ENCODE data around the gene SYT17.
"Not testable (repeated sequence)": the region's sequence is repeated elsewhere in the genome, so short reads cannot be mapped to it uniquely, and the experiment has no call there.

The SYT17 gene

GRCh38 chr16:19183187-19183586, 15.1 kb downstream of the SYT17 start:
- Histone ChIP-seq H3K9me3 (ENCODE audit: control insufficient read depth, low read length) (no peaks in the 10 kb centered on the region), H3K36me3 (ENCODE audit: control insufficient read depth, insufficient read depth, low read length) (no peaks in the 10 kb centered on the region), H3K4me3 (ENCODE audit: insufficient read depth, low read depth, low read length, poor library complexity, severe bottlenecking) (no peak overlapping the region), H3K27ac (ENCODE audit: insufficient read depth, low read length, poor library complexity, severe bottlenecking) (no peak overlapping the region), H3K27me3 (replicated peaks; ENCODE audit: control insufficient read depth, insufficient read depth, low read length, poor library complexity, severe bottlenecking) (peaks cover 4% of the 10 kb centered on the region), H3K4me1 (ENCODE audit: control insufficient read depth, insufficient read depth, low read length, poor library complexity, severe bottlenecking) (no peaks in the 10 kb centered on the region)
- no peak for DNase-seq

GRCh38 chr16:19184823-19185509, 16.9 kb downstream of the SYT17 start:
- no peaks in the 10 kb centered on the region for H3K27me3 ChIP-seq (replicated peaks; ENCODE audit: control insufficient read depth, insufficient read depth, low read length, poor library complexity, severe bottlenecking)
- no peaks in the 10 kb centered on the region for H3K9me3 ChIP-seq (ENCODE audit: control insufficient read depth, low read length)
- no peak overlapping the region for H3K27ac ChIP-seq (ENCODE audit: insufficient read depth, low read length, poor library complexity, severe bottlenecking)
- no peaks in the 10 kb centered on the region for H3K36me3 ChIP-seq (ENCODE audit: control insufficient read depth, insufficient read depth, low read length)
- no peaks in the 10 kb centered on the region for H3K4me1 ChIP-seq (ENCODE audit: control insufficient read depth, insufficient read depth, low read length, poor library complexity, severe bottlenecking)
- no peak for DNase-seq
- no peak overlapping the region for H3K4me3 ChIP-seq (ENCODE audit: insufficient read depth, low read depth, low read length, poor library complexity, severe bottlenecking)

GRCh38 chr16:19185510-19185851, 17.4 kb downstream of the SYT17 start:
- no peak overlapping the region for H3K4me3 ChIP-seq (ENCODE audit: insufficient read depth, low read depth, low read length, poor library complexity, severe bottlenecking)
- H3K27ac ChIP-seq (ENCODE audit: insufficient read depth, low read length, poor library complexity, severe bottlenecking) = no peak overlapping the region
- no peaks in the 10 kb centered on the region for H3K36me3 ChIP-seq (ENCODE audit: control insufficient read depth, insufficient read depth, low read length)
- DNase-seq = no peak
- H3K4me1 ChIP-seq (ENCODE audit: control insufficient read depth, insufficient read depth, low read length, poor library complexity, severe bottlenecking) = no peaks in the 10 kb centered on the region
- no peaks in the 10 kb centered on the region for H3K9me3 ChIP-seq (ENCODE audit: control insufficient read depth, low read length)
- H3K27me3 ChIP-seq (replicated peaks; ENCODE audit: control insufficient read depth, insufficient read depth, low read length, poor library complexity, severe bottlenecking) = no peaks in the 10 kb centered on the region

GRCh38 chr16:19186408-19186807, 18.4 kb downstream of the SYT17 start:
- no peaks in the 10 kb centered on the region for H3K27me3 ChIP-seq (replicated peaks; ENCODE audit: control insufficient read depth, insufficient read depth, low read length, poor library complexity, severe bottlenecking)
- H3K9me3 ChIP-seq (ENCODE audit: control insufficient read depth, low read length) = no peaks in the 10 kb centered on the region
- no peak for DNase-seq
- no peak overlapping the region for H3K4me3 ChIP-seq (ENCODE audit: insufficient read depth, low read depth, low read length, poor library complexity, severe bottlenecking)
- H3K27ac ChIP-seq (ENCODE audit: insufficient read depth, low read length, poor library complexity, severe bottlenecking) = no peak overlapping the region
- no peaks in the 10 kb centered on the region for H3K36me3 ChIP-seq (ENCODE audit: control insufficient read depth, insufficient read depth, low read length)
- no peaks in the 10 kb centered on the region for H3K4me1 ChIP-seq (ENCODE audit: control insufficient read depth, insufficient read depth, low read length, poor library complexity, severe bottlenecking)

GRCh38 chr16:19187961-19188360, 19.9 kb downstream of the SYT17 start:
- H3K4me3 ChIP-seq (ENCODE audit: insufficient read depth, low read depth, low read length, poor library complexity, severe bottlenecking); H3K27ac ChIP-seq (ENCODE audit: insufficient read depth, low read length, poor library complexity, severe bottlenecking); H3K9me3 ChIP-seq (ENCODE audit: control insufficient read depth, low read length); H3K4me1 ChIP-seq (ENCODE audit: control insufficient read depth, insufficient read depth, low read length, poor library complexity, severe bottlenecking); H3K36me3 ChIP-seq (ENCODE audit: control insufficient read depth, insufficient read depth, low read length); DNase-seq; H3K27me3 ChIP-seq (replicated peaks; ENCODE audit: control insufficient read depth, insufficient read depth, low read length, poor library complexity, severe bottlenecking): not testable (repeated sequence)

- Histone ChIP-seq H3K4me1 (ENCODE audit: control insufficient read depth, insufficient read depth, low read length, poor library complexity, severe bottlenecking) (no peaks in the 10 kb centered on the region), H3K9me3 (ENCODE audit: control insufficient read depth, low read length) (no peaks in the 10 kb centered on the region), H3K27me3 (replicated peaks; ENCODE audit: control insufficient read depth, insufficient read depth, low read length, poor library complexity, severe bottlenecking) (no peaks in the 10 kb centered on the region), H3K36me3 (ENCODE audit: control insufficient read depth, insufficient read depth, low read length) (no peaks in the 10 kb centered on the region), H3K4me3 (ENCODE audit: insufficient read depth, low read depth, low read length, poor library complexity, severe bottlenecking) (no peak overlapping the region), H3K27ac (ENCODE audit: insufficient read depth, low read length, poor library complexity, severe bottlenecking) (no peak overlapping the region)
- no peak for DNase-seq
These were observed 20.4 kb downstream of the SYT17 start for GRCh38 chr16:19188406-19188805.

- H3K9me3 ChIP-seq (ENCODE audit: control insufficient read depth, low read length) = no peaks in the 10 kb centered on the region
- H3K27ac ChIP-seq (ENCODE audit: insufficient read depth, low read length, poor library complexity, severe bottlenecking) = no peak overlapping the region
- H3K27me3 ChIP-seq (replicated peaks; ENCODE audit: control insufficient read depth, insufficient read depth, low read length, poor library complexity, severe bottlenecking) = no peaks in the 10 kb centered on the region
- H3K4me1 ChIP-seq (ENCODE audit: control insufficient read depth, insufficient read depth, low read length, poor library complexity, severe bottlenecking) = no peaks in the 10 kb centered on the region
- no peak overlapping the region for H3K4me3 ChIP-seq (ENCODE audit: insufficient read depth, low read depth, low read length, poor library complexity, severe bottlenecking)
- no peaks in the 10 kb centered on the region for H3K36me3 ChIP-seq (ENCODE audit: control insufficient read depth, insufficient read depth, low read length)
- no peak for DNase-seq
These were observed 24.8 kb downstream of the SYT17 start for GRCh38 chr16:19192865-19193264.

- no peak overlapping the region for H3K27ac ChIP-seq (ENCODE audit: insufficient read depth, low read length, poor library complexity, severe bottlenecking)
- no peaks in the 10 kb centered on the region for H3K36me3 ChIP-seq (ENCODE audit: control insufficient read depth, insufficient read depth, low read length)
- no peaks in the 10 kb centered on the region for H3K27me3 ChIP-seq (replicated peaks; ENCODE audit: control insufficient read depth, insufficient read depth, low read length, poor library complexity, severe bottlenecking)
- no peaks in the 10 kb centered on the region for H3K4me1 ChIP-seq (ENCODE audit: control insufficient read depth, insufficient read depth, low read length, poor library complexity, severe bottlenecking)
- no peak for DNase-seq
- H3K9me3 ChIP-seq (ENCODE audit: control insufficient read depth, low read length) = peaks cover 4% of the 10 kb centered on the region
- no peak overlapping the region for H3K4me3 ChIP-seq (ENCODE audit: insufficient read depth, low read depth, low read length, poor library complexity, severe bottlenecking)
These were observed 28.8 kb downstream of the SYT17 start for GRCh38 chr16:19196871-19197270.

GRCh38 chr16:19203374-19203966, 35.4 kb downstream of the SYT17 start:
- Histone ChIP-seq H3K27me3 (replicated peaks; ENCODE audit: control insufficient read depth, insufficient read depth, low read length, poor library complexity, severe bottlenecking) (no peaks in the 10 kb centered on the region), H3K36me3 (ENCODE audit: control insufficient read depth, insufficient read depth, low read length) (no peaks in the 10 kb centered on the region), H3K27ac (ENCODE audit: insufficient read depth, low read length, poor library complexity, severe bottlenecking) (no peak overlapping the region), H3K4me3 (ENCODE audit: insufficient read depth, low read depth, low read length, poor library complexity, severe bottlenecking) (no peak overlapping the region), H3K9me3 (ENCODE audit: control insufficient read depth, low read length) (peaks cover 4% of the 10 kb centered on the region), H3K4me1 (ENCODE audit: control insufficient read depth, insufficient read depth, low read length, poor library complexity, severe bottlenecking) (no peaks in the 10 kb centered on the region)
- DNase-seq = no peak

- Histone ChIP-seq H3K9me3 (ENCODE audit: control insufficient read depth, low read length) (no peaks in the 10 kb centered on the region), H3K36me3 (ENCODE audit: control insufficient read depth, insufficient read depth, low read length) (no peaks in the 10 kb centered on the region), H3K27me3 (replicated peaks; ENCODE audit: control insufficient read depth, insufficient read depth, low read length, poor library complexity, severe bottlenecking) (no peaks in the 10 kb centered on the region), H3K27ac (ENCODE audit: insufficient read depth, low read length, poor library complexity, severe bottlenecking) (no peak overlapping the region), H3K4me1 (ENCODE audit: control insufficient read depth, insufficient read depth, low read length, poor library complexity, severe bottlenecking) (no peaks in the 10 kb centered on the region), H3K4me3 (ENCODE audit: insufficient read depth, low read depth, low read length, poor library complexity, severe bottlenecking) (no peak overlapping the region)
- no peak for DNase-seq
These were observed 42.4 kb downstream of the SYT17 start for GRCh38 chr16:19210280-19210924.

Data from effector memory CD4-positive, alpha-beta T cell (primary cell).